Activated naive CD4-positive, alpha-beta T cell treated with anti-CD3 and anti-CD28 coated beads for 36 hours (primary cell): ENCODE data around the gene TRRAP. TPM values are rescaled to one million over a fixed set of nuclear protein-coding genes. Genes with fewer than 3 reads are reported as not detected.
"Not testable (repeated sequence)": the region's sequence is repeated elsewhere in the genome, so short reads cannot be mapped to it uniquely, and the experiment has no call there.

Experiments used
- CTCF ChIA-PET: fragments of 350-600 bp; sonication (Branson Sonifier 250); formaldehyde crosslinking; loops from one replicate; lab custom pipeline; 2021; ENCODE audit warnings: antibody characterized with exemption; lab: Charles Lee
- DNase-seq: peaks from one replicate; pipeline ENCODE4 v3.0.0-alpha.2; 2020
- H3K27ac Mint-ChIP-seq: one replicate; pipeline ENCODE4 v1.8.0; 2021; ENCODE audit warnings: mild to moderate bottlenecking, mixed read lengths
- H3K27me3 Mint-ChIP-seq: one replicate; pipeline ENCODE4 v1.8.0; 2021; ENCODE audit warnings: low read depth, mixed read lengths
- H3K36me3 Mint-ChIP-seq: one replicate; pipeline ENCODE4 v1.8.0; 2021; ENCODE audit warnings: low read depth, mixed read lengths
- H3K4me1 Mint-ChIP-seq: one replicate; pipeline ENCODE4 v1.8.0; 2021; ENCODE audit warnings: low read depth, mixed read lengths
- H3K4me3 Mint-ChIP-seq: one replicate; pipeline ENCODE4 v1.8.0; 2021; ENCODE audit warnings: mild to moderate bottlenecking, moderate library complexity, mixed read lengths
- H3K9me3 Mint-ChIP-seq: one replicate; pipeline ENCODE4 v1.8.0; 2021; ENCODE audit warnings: mixed read lengths
- intact Hi-C: fragments of 100-400 bp; cut with micrococcal nuclease; formaldehyde crosslinking; loops from one replicate; pipeline ENCODE4 v1.15.1; 2023
- microRNA-seq: library from miRNA; unstranded; fragments of <30 nt; microRNA quantifications from one replicate; pipeline ENCODE4 v1.2.0, GENCODE V29; 2022; ENCODE audit warnings: borderline microRNAs expressed, borderline replicate concordance
- total RNA-seq, 2 experiments: library from RNA; stranded (reverse); gene quantifications; one replicate each; pipeline ENCODE4 v1.2.3, GENCODE V29; 2021

The TRRAP gene
- total RNA-seq, 2 experiments from 2014 or later: 33.5 to 37.4 TPM

GRCh38 chr7:99042957-99043356 is 164.6 kb downstream of the TRRAP start:
- no peak overlapping the region for H3K4me3 Mint-ChIP-seq
- H3K27ac Mint-ChIP-seq: peak overlapping the region; percentile 41
- DNase-seq: no peak
- H3K27me3 Mint-ChIP-seq: no peaks in the 10 kb centered on the region
- H3K9me3 Mint-ChIP-seq: no peaks in the 10 kb centered on the region
- CTCF ChIA-PET: interaction anchor here (1.9 kb wide), 1 partner anchor 270 kb away, joined by 11 read pairs; no protein-coding TSS in a partner anchor
- intact Hi-C loops: loop anchor here (5.0 kb wide), 1 partner anchor 334 kb away; no protein-coding TSS in a partner anchor
- no peaks in the 10 kb centered on the region for H3K4me1 Mint-ChIP-seq
- peaks cover 25% of the 10 kb centered on the region for H3K36me3 Mint-ChIP-seq

GRCh38 chr7:99044858-99045257 is 166.5 kb downstream of the TRRAP start:
- H3K4me3 Mint-ChIP-seq, H3K4me1 Mint-ChIP-seq, DNase-seq, H3K27ac Mint-ChIP-seq, H3K27me3 Mint-ChIP-seq, H3K9me3 Mint-ChIP-seq: not testable (repeated sequence)
- peaks cover 31% of the 10 kb centered on the region for H3K36me3 Mint-ChIP-seq
- intact Hi-C loops: loop anchor here (5.0 kb wide), 1 partner anchor 332 kb away; no protein-coding TSS in a partner anchor
- CTCF ChIA-PET: interaction anchor here (0.5 to 1.9 kb wide), 2 partner anchors 13 to 269 kb away, joined by 3 to 11 read pairs; no protein-coding TSS in a partner anchor

GRCh38 chr7:99046262-99046661 is 167.9 kb downstream of the TRRAP start:
- H3K4me3 Mint-ChIP-seq, H3K27me3 Mint-ChIP-seq, DNase-seq, H3K9me3 Mint-ChIP-seq, H3K27ac Mint-ChIP-seq, intact Hi-C loops: not testable (repeated sequence)
- H3K36me3 Mint-ChIP-seq: peaks cover 24% of the 10 kb centered on the region
- CTCF ChIA-PET: interaction anchor here (0.6 kb wide), 1 partner anchor 70 kb away, joined by 3 read pairs; no protein-coding TSS in a partner anchor
- H3K4me1 Mint-ChIP-seq: peaks cover 12% of the 10 kb centered on the region

- Mint-ChIP-seq H3K27me3 (no peaks in the 10 kb centered on the region), H3K9me3 (no peaks in the 10 kb centered on the region), H3K4me3 (no peak overlapping the region), H3K27ac (no peak overlapping the region), H3K36me3 (peaks cover 27% of the 10 kb centered on the region), H3K4me1 (peaks cover 15% of the 10 kb centered on the region)
- intact Hi-C loops: no loop called here
- CTCF ChIA-PET: interaction anchor here (0.6 kb wide), 1 partner anchor 70 kb away, joined by 3 read pairs; no protein-coding TSS in a partner anchor
- DNase-seq: no peak
Measured at GRCh38 chr7:99046722-99047121, 168.4 kb downstream of the TRRAP start.

GRCh38 chr7:99047526-99048077 is 169.3 kb downstream of the TRRAP start:
- H3K27ac Mint-ChIP-seq: no peak overlapping the region
- peaks cover 28% of the 10 kb centered on the region for H3K36me3 Mint-ChIP-seq
- intact Hi-C loops: no loop called here
- no peak for DNase-seq
- H3K27me3 Mint-ChIP-seq: no peaks in the 10 kb centered on the region
- peaks cover 15% of the 10 kb centered on the region for H3K4me1 Mint-ChIP-seq
- CTCF ChIA-PET: no interaction called here
- H3K4me3 Mint-ChIP-seq: no peak overlapping the region
- H3K9me3 Mint-ChIP-seq: no peaks in the 10 kb centered on the region

GRCh38 chr7:99050971-99051370 is 172.6 kb downstream of the TRRAP start:
- Mint-ChIP-seq H3K4me3 (no peak overlapping the region), H3K4me1 (peaks cover 15% of the 10 kb centered on the region), H3K27ac (peak overlapping the region; percentile 28), H3K9me3 (no peaks in the 10 kb centered on the region), H3K27me3 (no peaks in the 10 kb centered on the region), H3K36me3 (peaks cover 26% of the 10 kb centered on the region)
- DNase-seq: no peak
- CTCF ChIA-PET: interaction anchor here (0.6 kb wide), 1 partner anchor 190 kb away, joined by 4 read pairs; no protein-coding TSS in a partner anchor
- intact Hi-C loops: no loop called here

GRCh38 chr7:99054781-99055180 is 176.4 kb downstream of the TRRAP start:
- Mint-ChIP-seq H3K4me1 (peaks cover 15% of the 10 kb centered on the region), H3K9me3 (no peaks in the 10 kb centered on the region), H3K27me3 (no peaks in the 10 kb centered on the region), H3K27ac (no peak overlapping the region), H3K4me3 (no peak overlapping the region), H3K36me3 (peaks cover 21% of the 10 kb centered on the region)
- intact Hi-C loops: no loop called here
- no peak for DNase-seq
- CTCF ChIA-PET: no interaction called here

GRCh38 chr7:99061001-99061776 is 182.9 kb downstream of the TRRAP start:
- intact Hi-C loops: no loop called here
- CTCF ChIA-PET: interaction anchor here (0.6 kb wide), 1 partner anchor 605 kb away, joined by 5 read pairs; no protein-coding TSS in a partner anchor
- H3K9me3 Mint-ChIP-seq: no peaks in the 10 kb centered on the region
- DNase-seq: no peak
- peaks cover 4% of the 10 kb centered on the region for H3K36me3 Mint-ChIP-seq
- no peak overlapping the region for H3K27ac Mint-ChIP-seq
- peaks cover 16% of the 10 kb centered on the region for H3K4me1 Mint-ChIP-seq
- no peaks in the 10 kb centered on the region for H3K27me3 Mint-ChIP-seq
- no peak overlapping the region for H3K4me3 Mint-ChIP-seq

Small RNA genes lying within 50 kb of the gene (microRNA-seq; reads per million reads assigned to microRNA genes)
- gene MIR3609: 6.0 reads per million, percentile 7 among the genes with 10 or more reads in this experiment

Other genes starting within 250 kb of the TRRAP start
- under 1 TPM in 1 of 2 experiments, not detected in 1; 0.10 TPM for gene TMEM130, start 8.5 kb upstream of the TRRAP start, total RNA-seq